Bronchial epithelial cell (primary cell): Measurements from ENCODE around the gene OR51E2. TPM values are rescaled to one million over a fixed set of nuclear protein-coding genes. Genes with fewer than 3 reads are reported as not detected.

ENCODE experiments used
- DNase-seq: peaks from one replicate; pipeline ENCODE4 v3.0.0-alpha.2; 2010; ENCODE audit warnings: low read depth
- FAIRE-seq: peaks from 2 replicates; lab custom pipeline; 2011; peaks lifted over from hg19 to GRCh38; lab: Jason Lieb, UNC
- H3K27me3 ChIP-seq: 2 replicates; pipeline ENCODE4 v1.5.1; 2011; ENCODE audit warnings: low read length; ENCODE audit not compliant: control insufficient read depth, insufficient read depth
- H3K36me3 ChIP-seq: 2 replicates; pipeline ENCODE4 v1.5.1; 2011; ENCODE audit warnings: low read length; ENCODE audit not compliant: control insufficient read depth, insufficient read depth
- H3K4me3 ChIP-seq: 2 replicates; pipeline ENCODE4 v1.5.1; 2011; ENCODE audit warnings: mild to moderate bottlenecking, low read depth, low read length, control low read depth
- CTCF ChIP-seq: IDR thresholded peaks from 2 replicates; pipeline ENCODE4 v1.5.1; 2011; ENCODE audit warnings: mild to moderate bottlenecking, moderate library complexity, low read length, control low read depth, inconsistent platforms; ENCODE audit not compliant: insufficient read depth, severe bottlenecking
- total RNA-seq: library from RNA; depleted of rRNA; stranded (reverse); fragments of >200 nt; gene quantifications from 2 replicates; pipeline ENCODE4 v1.2.1, GENCODE V29; 2014

The OR51E2 gene
- total RNA-seq, 1 donor from 2014 or later, result not detected

- TF ChIP-seq CTCF, result no peak
- Histone ChIP-seq H3K4me3 (no peak within 1 kb of the TSS), H3K36me3 (no peaks in the 10 kb centered on the region), H3K27me3 (no peaks in the 10 kb centered on the region)
- DNase-seq (no peak), FAIRE-seq (no peak)
Observed at GRCh38 chr11:4643682-4644081, 54.0 kb downstream of the OR51E2 start, which contains the start of gene OR51E1. OR51E1 (plus strand) TSS chr11:4643982; CDS start chr11:4652527, 8,545 bp downstream.

- Histone ChIP-seq H3K36me3 (no peaks in the 10 kb centered on the region), H3K4me3 (no peak overlapping the region), H3K27me3 (no peaks in the 10 kb centered on the region)
- FAIRE-seq, result no peak
- DNase-seq, result no peak
- no peak for TF ChIP-seq CTCF
Observed at GRCh38 chr11:4643076-4643475, 54.6 kb downstream of the OR51E2 start.

- no peaks in the 10 kb centered on the region for H3K36me3 ChIP-seq
- no peak overlapping the region for H3K4me3 ChIP-seq
- DNase-seq, result no peak
- no peaks in the 10 kb centered on the region for H3K27me3 ChIP-seq
- no peak for TF ChIP-seq CTCF
- FAIRE-seq, result no peak
Observed at GRCh38 chr11:4642043-4642442, 55.6 kb downstream of the OR51E2 start.

GRCh38 chr11:4641501-4641900 lies 56.2 kb downstream of the OR51E2 start:
- no peak for FAIRE-seq
- H3K27me3 ChIP-seq, result no peaks in the 10 kb centered on the region
- TF ChIP-seq CTCF, result no peak
- H3K4me3 ChIP-seq, result no peak overlapping the region
- no peak for DNase-seq
- no peaks in the 10 kb centered on the region for H3K36me3 ChIP-seq

GRCh38 chr11:4639931-4640330 lies 57.7 kb downstream of the OR51E2 start:
- TF ChIP-seq CTCF, result no peak
- H3K4me3 ChIP-seq, result no peak overlapping the region
- FAIRE-seq (no peak), DNase-seq (no peak)
- H3K36me3 ChIP-seq, result no peaks in the 10 kb centered on the region
- H3K27me3 ChIP-seq, result no peaks in the 10 kb centered on the region

- DNase-seq, result no peak
- no peak overlapping the region for H3K4me3 ChIP-seq
- no peaks in the 10 kb centered on the region for H3K27me3 ChIP-seq
- no peaks in the 10 kb centered on the region for H3K36me3 ChIP-seq
- TF ChIP-seq CTCF, result no peak
- no peak for FAIRE-seq
Observed at GRCh38 chr11:4637662-4638047, 60.0 kb downstream of the OR51E2 start.
